GM12878 (cell line): ENCODE measurements around the gene CFAP61. TPM values are rescaled to one million over a fixed set of nuclear protein-coding genes. Genes with fewer than 3 reads are reported as not detected.

Experiments used
- ATAC-seq: fragments of 200-7000 bp; cut with Tn5 transposase; 3 replicates; pipeline ENCODE4 v1.9.1; 2020; ENCODE audit warnings: mild to moderate bottlenecking, moderate library complexity
- BruUV-seq: library from RNA; stranded (reverse); fragments of 400-500 nt; replicated peaks from 2 replicates; lab custom pipeline; 2021; lab: Mats Ljungman, UMichigan
- CTCF ChIA-PET: fragments of 300-600 bp; sonication (Branson Sonifier 250); formaldehyde crosslinking; extraction: SDS; loops from one replicate; lab custom pipeline; 2021; ENCODE audit warnings: inconsistent platforms; lab: Yijun Ruan, JAX
- POLR2A ChIA-PET: fragments of 350-600 bp; formaldehyde crosslinking; extraction: SDS; loops from one replicate; lab custom pipeline; 2021; ENCODE audit warnings: inconsistent platforms; lab: Charles Lee
- RAD21 ChIA-PET: fragments of 300-600 bp; sonication (Branson Sonifier 250); formaldehyde crosslinking; loops from one replicate; lab custom pipeline; 2023; ENCODE audit warnings: antibody characterized with exemption; ENCODE audit not compliant: unreplicated experiment; lab: Charles Lee
- SMC1A ChIA-PET: fragments of 300-600 bp; sonication (Branson Sonifier 250); formaldehyde crosslinking; loops from one replicate; lab custom pipeline; 2023; ENCODE audit not compliant: unreplicated experiment, uncharacterized antibody; lab: Charles Lee
- DNase-seq: peaks from one replicate; pipeline ENCODE4 v3.0.0-alpha.2; 2011; ENCODE audit warnings: low read depth, low spot score
- FAIRE-seq: peaks from 3 replicates; lab custom pipeline; 2011; peaks lifted over from hg19 to GRCh38; lab: Jason Lieb, UNC
- H2AFZ ChIP-seq: 2 replicates; pipeline ENCODE4 v1.6.0; 2011; ENCODE audit warnings: low read depth, low read length, control low read depth; ENCODE audit not compliant: control insufficient read depth
- H3K27ac ChIP-seq: 2 replicates; pipeline ENCODE4 v1.5.1; 2011; ENCODE audit warnings: control low read depth; ENCODE audit not compliant: control insufficient read depth, insufficient read depth
- H3K27me3 ChIP-seq, 2 experiments: replicated peaks in 1 of 2; 2 replicates each; pipeline versions ENCODE4 v1.6.0 to v1.6.1; 2011; ENCODE audit warnings: low read length in 1 of 2; ENCODE audit not compliant: control insufficient read depth in 2 of 2, insufficient read depth in 2 of 2
- H3K36me3 ChIP-seq, 2 experiments: 2 replicates each; pipeline ENCODE4 v1.5.1; 2011; ENCODE audit warnings: low read length in 1 of 2; ENCODE audit not compliant: control insufficient read depth in 2 of 2, insufficient read depth in 2 of 2
- H3K4me1 ChIP-seq: 2 replicates; pipeline ENCODE4 v1.6.1; 2011; ENCODE audit warnings: mild to moderate bottlenecking, low read length, moderate library complexity, mixed read lengths; ENCODE audit not compliant: control insufficient read depth, insufficient read depth
- H3K4me2 ChIP-seq: 2 replicates; pipeline ENCODE4 v1.6.0; 2011; ENCODE audit warnings: control low read depth; ENCODE audit not compliant: control insufficient read depth, insufficient read depth
- H3K4me3 ChIP-seq: fragments of 200-600 bp; sonication (generic); 2 replicates; pipeline ENCODE4 v1.5.1; 2016
- H3K79me2 ChIP-seq: 2 replicates; pipeline ENCODE4 v1.6.0; 2011; ENCODE audit warnings: low read length; ENCODE audit not compliant: control insufficient read depth, insufficient read depth
- H3K9ac ChIP-seq: 2 replicates; pipeline ENCODE4 v1.8.0; 2011; ENCODE audit warnings: low read length, control low read depth, mixed read lengths; ENCODE audit not compliant: control insufficient read depth, insufficient read depth
- H3K9me3 ChIP-seq: replicated peaks from 3 replicates; pipeline ENCODE4 v1.5.1; 2011; ENCODE audit warnings: mild to moderate bottlenecking, low read length; ENCODE audit not compliant: control insufficient read depth, insufficient read depth
- H4K20me1 ChIP-seq: 2 replicates; pipeline ENCODE4 v1.6.0; 2011; ENCODE audit not compliant: control insufficient read depth, insufficient read depth
- CREM ChIP-seq: IDR thresholded peaks from 2 replicates; pipeline ENCODE4 v1.6.1; 2014; ENCODE audit warnings: antibody characterized with exemption, low read depth
- ETV6 ChIP-seq, 2 experiments: fragments of 450-650 bp in 1 of 2; IDR thresholded peaks in 1 of 2; conservative IDR thresholded peaks in 1 of 2; 2 replicates each; pipeline ENCODE4 v1.6.1; 2014; ENCODE audit warnings: antibody characterized with exemption in 1 of 2, borderline replicate concordance in 1 of 2, low read depth in 1 of 2, mild to moderate bottlenecking in 1 of 2, moderate library complexity in 1 of 2
- MTA2 ChIP-seq: fragments of 450-650 bp; IDR thresholded peaks from 2 replicates; pipeline ENCODE4 v1.6.1; 2016; ENCODE audit warnings: low read depth, mild to moderate bottlenecking, moderate library complexity
- MTA3 ChIP-seq: IDR thresholded peaks from 2 replicates; pipeline ENCODE4 v1.6.1; 2012; ENCODE audit warnings: low read length, inconsistent platforms, borderline replicate concordance
- POLR2AphosphoS2 ChIP-seq: IDR thresholded peaks from 2 replicates; pipeline ENCODE4 v1.6.1; 2011; ENCODE audit warnings: low read depth, mild to moderate bottlenecking, low read length, improper control_type of control experiment, moderate library complexity
- SIX5 ChIP-seq: IDR thresholded peaks from 2 replicates; pipeline ENCODE4 v1.6.1; 2011; ENCODE audit warnings: mild to moderate bottlenecking, low read depth, low read length, moderate library complexity; ENCODE audit not compliant: severe bottlenecking
- SMC3 ChIP-seq: IDR thresholded peaks from 2 replicates; pipeline ENCODE4 v1.6.1; 2011; ENCODE audit warnings: low read length, improper control_type of control experiment, borderline replicate concordance
- STAT3 ChIP-seq: IDR thresholded peaks from 2 replicates; pipeline ENCODE4 v1.6.1; 2011; ENCODE audit warnings: low read depth, low read length, improper control_type of control experiment
- YBX1 ChIP-seq: fragments of 450-650 bp; IDR thresholded peaks from 2 replicates; pipeline ENCODE4 v1.6.1; 2016; ENCODE audit warnings: antibody characterized with exemption
- WGBS: methylation state at CpG from one replicate; pipeline ENCODE4 v1.1.6; 2016; ENCODE audit warnings: low lambda C conversion rate; ENCODE audit not compliant: insufficient replicate concordance, insufficient coverage; ENCODE audit errors: missing lambda C conversion rate; 5-methylcytosine and 5-hydroxymethylcytosine counted together
- in situ Hi-C: fragments of 300-500 bp; cut with MboI; formaldehyde crosslinking; loops from 9 replicates; pipeline ENCODE4 v1.14.3; 2018; ENCODE audit warnings: mixed read lengths
- intact Hi-C: fragments of 100-400 bp; cut with micrococcal nuclease; formaldehyde crosslinking; loops from one replicate; pipeline ENCODE4 v1.14.2; 2022; ENCODE audit not compliant: unreplicated experiment
- polyA plus RNA-seq, 11 experiments: library from polyadenylated mRNA; depleted of rRNA in 4 of 11; unstranded in 6 of 11; stranded (reverse) in 5 of 11; fragments of >200 nt; fragmentation: Nextera tagmentation in 4 of 11; fragmentation: Illumina TruSeq in 1 of 11; extraction: Ambion mirVana in 4 of 11; extraction: Trizol in 1 of 11; gene quantifications; 1 replicate in 1 of 11; 2 replicates in 10 of 11; pipeline versions ENCODE4 v1.2.1 to v1.2.3, GENCODE V29; 2011 to 2016; ENCODE audit warnings: inconsistent platforms in 2 of 11, missing spikeins in 2 of 11, low read depth in 1 of 11
- total RNA-seq, 4 experiments: library from RNA; depleted of rRNA in 3 of 4; stranded (reverse); fragments of >200 nt in 3 of 4; fragmentation: Illumina TruSeq in 1 of 4; extraction: Trizol in 1 of 4; gene quantifications; 2 replicates each; pipeline versions ENCODE4 v1.2.1 to v1.2.3, GENCODE V29; 2013 to 2021
- TF ChIP-seq, protein P1 (sequence below): IDR thresholded peaks from 2 replicates; pipeline ENCODE4 v1.6.1; 2012; ENCODE audit warnings: improper control_type of control experiment, low read depth, low read length; ENCODE audit not compliant: insufficient replicate concordance
- TF ChIP-seq, protein P2 (sequence below): fragments of 450-650 bp; formaldehyde crosslinking; IDR thresholded peaks from 2 replicates; pipeline ENCODE4 v1.4.0; 2020; ENCODE audit warnings: mild to moderate bottlenecking, moderate library complexity
- TF ChIP-seq, protein P3 (sequence below): fragments of 450-650 bp; IDR thresholded peaks from 2 replicates; pipeline ENCODE4 v1.6.1; 2018; ENCODE audit warnings: mild to moderate bottlenecking, low read depth, moderate library complexity; ENCODE audit not compliant: partially characterized antibody

Gene CFAP61
- total and polyA plus RNA-seq, 10 of the 15 experiments (the other 5 are each of a cell fraction or from before 2014, with no cell fraction given) = 0.11 to 0.41 (median 0.24) TPM; not detected in 7

DNA sequence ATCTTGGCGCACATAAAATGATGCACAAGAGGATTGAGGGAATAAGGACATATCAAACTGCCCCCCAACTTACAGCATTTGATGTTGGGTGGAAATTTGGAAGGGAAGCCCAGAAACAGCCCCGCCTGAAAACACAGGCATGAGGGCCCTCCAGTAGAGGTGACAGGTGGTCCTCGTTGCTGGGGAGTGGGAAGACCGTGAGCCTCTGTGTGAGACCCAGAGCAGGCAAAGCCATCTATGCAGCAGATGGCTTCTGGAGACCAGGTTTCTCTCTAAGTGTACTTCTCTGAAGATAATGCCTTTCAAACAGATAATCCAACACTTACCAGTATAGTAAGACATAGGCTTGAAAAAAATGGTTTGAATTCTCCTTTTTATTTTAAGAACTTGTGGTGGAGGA lies 183.3 kb downstream of the CFAP61 start:
- Histone ChIP-seq H3K4me3 (no peak overlapping the region), H3K9ac (no peak overlapping the region), H2AFZ (no peak overlapping the region), H3K27ac (no peak overlapping the region), H3K4me2 (no peak overlapping the region), H3K9me3 (no peaks in the 10 kb centered on the region), H3K36me3 (no peaks in the 10 kb centered on the region), H3K4me1 (no peaks in the 10 kb centered on the region), H3K79me2 (no peaks in the 10 kb centered on the region), H3K27me3 (no peaks in the 10 kb centered on the region; a peak in 1 of 4 replicates), H4K20me1 (no peaks in the 10 kb centered on the region; the same call in 1 of the 2 replicates)
- DNase-seq = no peak
- in situ Hi-C loops = loop anchor here (5.0 kb wide), 1 partner anchor 143 kb away; no protein-coding TSS in a partner anchor
- no peak for ATAC-seq
- intact Hi-C loops = loop anchor here (2.0 to 5.0 kb wide), 2 partner anchors 51 to 332 kb away; no protein-coding TSS in a partner anchor
- POLR2A ChIA-PET = no interaction called here
- CTCF ChIA-PET = interaction anchor here (2.0 to 7.3 kb wide), 3 partner anchors 10 to 358 kb away, joined by 12 to 57 read pairs (median 13); no protein-coding TSS in a partner anchor
- no TSS peak for BruUV-seq
- RAD21 ChIA-PET = no interaction called here
- FAIRE-seq = no peak
- SMC1A ChIA-PET = interaction anchor here (1.4 kb wide), 1 partner anchor 331 kb away, joined by 3 read pairs; no protein-coding TSS in a partner anchor
- 28% methylated on average over 4 of the region's 4 CpGs for WGBS
- TF ChIP-seq, protein P1, sequence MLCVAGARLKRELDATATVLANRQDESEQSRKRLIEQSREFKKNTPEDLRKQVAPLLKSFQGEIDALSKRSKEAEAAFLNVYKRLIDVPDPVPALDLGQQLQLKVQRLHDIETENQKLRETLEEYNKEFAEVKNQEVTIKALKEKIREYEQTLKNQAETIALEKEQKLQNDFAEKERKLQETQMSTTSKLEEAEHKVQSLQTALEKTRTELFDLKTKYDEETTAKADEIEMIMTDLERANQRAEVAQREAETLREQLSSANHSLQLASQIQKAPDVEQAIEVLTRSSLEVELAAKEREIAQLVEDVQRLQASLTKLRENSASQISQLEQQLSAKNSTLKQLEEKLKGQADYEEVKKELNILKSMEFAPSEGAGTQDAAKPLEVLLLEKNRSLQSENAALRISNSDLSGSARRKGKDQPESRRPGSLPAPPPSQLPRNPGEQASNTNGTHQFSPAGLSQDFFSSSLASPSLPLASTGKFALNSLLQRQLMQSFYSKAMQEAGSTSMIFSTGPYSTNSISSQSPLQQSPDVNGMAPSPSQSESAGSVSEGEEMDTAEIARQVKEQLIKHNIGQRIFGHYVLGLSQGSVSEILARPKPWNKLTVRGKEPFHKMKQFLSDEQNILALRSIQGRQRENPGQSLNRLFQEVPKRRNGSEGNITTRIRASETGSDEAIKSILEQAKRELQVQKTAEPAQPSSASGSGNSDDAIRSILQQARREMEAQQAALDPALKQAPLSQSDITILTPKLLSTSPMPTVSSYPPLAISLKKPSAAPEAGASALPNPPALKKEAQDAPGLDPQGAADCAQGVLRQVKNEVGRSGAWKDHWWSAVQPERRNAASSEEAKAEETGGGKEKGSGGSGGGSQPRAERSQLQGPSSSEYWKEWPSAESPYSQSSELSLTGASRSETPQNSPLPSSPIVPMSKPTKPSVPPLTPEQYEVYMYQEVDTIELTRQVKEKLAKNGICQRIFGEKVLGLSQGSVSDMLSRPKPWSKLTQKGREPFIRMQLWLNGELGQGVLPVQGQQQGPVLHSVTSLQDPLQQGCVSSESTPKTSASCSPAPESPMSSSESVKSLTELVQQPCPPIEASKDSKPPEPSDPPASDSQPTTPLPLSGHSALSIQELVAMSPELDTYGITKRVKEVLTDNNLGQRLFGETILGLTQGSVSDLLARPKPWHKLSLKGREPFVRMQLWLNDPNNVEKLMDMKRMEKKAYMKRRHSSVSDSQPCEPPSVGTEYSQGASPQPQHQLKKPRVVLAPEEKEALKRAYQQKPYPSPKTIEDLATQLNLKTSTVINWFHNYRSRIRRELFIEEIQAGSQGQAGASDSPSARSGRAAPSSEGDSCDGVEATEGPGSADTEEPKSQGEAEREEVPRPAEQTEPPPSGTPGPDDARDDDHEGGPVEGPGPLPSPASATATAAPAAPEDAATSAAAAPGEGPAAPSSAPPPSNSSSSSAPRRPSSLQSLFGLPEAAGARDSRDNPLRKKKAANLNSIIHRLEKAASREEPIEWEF = no peak
- TF ChIP-seq SIX5 (no peak), CREM (no peak), MTA2 (no peak), SMC3 (no peak), STAT3 (no peak), YBX1 (no peak), MTA3 (no peak), ETV6 (conservative IDR thresholded peaks at IDR 0.05 in 1 of 2, IDR thresholded peaks at IDR 0.05 in 1 of 2; ENCODE audit: borderline replicate concordance in 1 of 2, low read depth in 1 of 2) (no peak), POLR2AphosphoS2 (no peak)
- TF ChIP-seq, protein P2, sequence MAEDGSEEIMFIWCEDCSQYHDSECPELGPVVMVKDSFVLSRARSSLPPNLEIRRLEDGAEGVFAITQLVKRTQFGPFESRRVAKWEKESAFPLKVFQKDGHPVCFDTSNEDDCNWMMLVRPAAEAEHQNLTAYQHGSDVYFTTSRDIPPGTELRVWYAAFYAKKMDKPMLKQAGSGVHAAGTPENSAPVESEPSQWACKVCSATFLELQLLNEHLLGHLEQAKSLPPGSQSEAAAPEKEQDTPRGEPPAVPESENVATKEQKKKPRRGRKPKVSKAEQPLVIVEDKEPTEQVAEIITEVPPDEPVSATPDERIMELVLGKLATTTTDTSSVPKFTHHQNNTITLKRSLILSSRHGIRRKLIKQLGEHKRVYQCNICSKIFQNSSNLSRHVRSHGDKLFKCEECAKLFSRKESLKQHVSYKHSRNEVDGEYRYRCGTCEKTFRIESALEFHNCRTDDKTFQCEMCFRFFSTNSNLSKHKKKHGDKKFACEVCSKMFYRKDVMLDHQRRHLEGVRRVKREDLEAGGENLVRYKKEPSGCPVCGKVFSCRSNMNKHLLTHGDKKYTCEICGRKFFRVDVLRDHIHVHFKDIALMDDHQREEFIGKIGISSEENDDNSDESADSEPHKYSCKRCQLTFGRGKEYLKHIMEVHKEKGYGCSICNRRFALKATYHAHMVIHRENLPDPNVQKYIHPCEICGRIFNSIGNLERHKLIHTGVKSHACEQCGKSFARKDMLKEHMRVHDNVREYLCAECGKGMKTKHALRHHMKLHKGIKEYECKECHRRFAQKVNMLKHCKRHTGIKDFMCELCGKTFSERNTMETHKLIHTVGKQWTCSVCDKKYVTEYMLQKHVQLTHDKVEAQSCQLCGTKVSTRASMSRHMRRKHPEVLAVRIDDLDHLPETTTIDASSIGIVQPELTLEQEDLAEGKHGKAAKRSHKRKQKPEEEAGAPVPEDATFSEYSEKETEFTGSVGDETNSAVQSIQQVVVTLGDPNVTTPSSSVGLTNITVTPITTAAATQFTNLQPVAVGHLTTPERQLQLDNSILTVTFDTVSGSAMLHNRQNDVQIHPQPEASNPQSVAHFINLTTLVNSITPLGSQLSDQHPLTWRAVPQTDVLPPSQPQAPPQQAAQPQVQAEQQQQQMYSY (CRISPR knock-in tag) = no peak
- TF ChIP-seq, protein P3, sequence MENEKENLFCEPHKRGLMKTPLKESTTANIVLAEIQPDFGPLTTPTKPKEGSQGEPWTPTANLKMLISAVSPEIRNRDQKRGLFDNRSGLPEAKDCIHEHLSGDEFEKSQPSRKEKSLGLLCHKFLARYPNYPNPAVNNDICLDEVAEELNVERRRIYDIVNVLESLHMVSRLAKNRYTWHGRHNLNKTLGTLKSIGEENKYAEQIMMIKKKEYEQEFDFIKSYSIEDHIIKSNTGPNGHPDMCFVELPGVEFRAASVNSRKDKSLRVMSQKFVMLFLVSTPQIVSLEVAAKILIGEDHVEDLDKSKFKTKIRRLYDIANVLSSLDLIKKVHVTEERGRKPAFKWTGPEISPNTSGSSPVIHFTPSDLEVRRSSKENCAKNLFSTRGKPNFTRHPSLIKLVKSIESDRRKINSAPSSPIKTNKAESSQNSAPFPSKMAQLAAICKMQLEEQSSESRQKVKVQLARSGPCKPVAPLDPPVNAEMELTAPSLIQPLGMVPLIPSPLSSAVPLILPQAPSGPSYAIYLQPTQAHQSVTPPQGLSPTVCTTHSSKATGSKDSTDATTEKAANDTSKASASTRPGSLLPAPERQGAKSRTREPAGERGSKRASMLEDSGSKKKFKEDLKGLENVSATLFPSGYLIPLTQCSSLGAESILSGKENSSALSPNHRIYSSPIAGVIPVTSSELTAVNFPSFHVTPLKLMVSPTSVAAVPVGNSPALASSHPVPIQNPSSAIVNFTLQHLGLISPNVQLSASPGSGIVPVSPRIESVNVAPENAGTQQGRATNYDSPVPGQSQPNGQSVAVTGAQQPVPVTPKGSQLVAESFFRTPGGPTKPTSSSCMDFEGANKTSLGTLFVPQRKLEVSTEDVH = no peak
